Measurements from ENCODE around the gene GRXCR2.
"Not testable (repeated sequence)": the region's sequence is repeated elsewhere in the genome, so short reads cannot be mapped to it uniquely, and the experiment has no call there.

GRXCR2 gene

DNA sequence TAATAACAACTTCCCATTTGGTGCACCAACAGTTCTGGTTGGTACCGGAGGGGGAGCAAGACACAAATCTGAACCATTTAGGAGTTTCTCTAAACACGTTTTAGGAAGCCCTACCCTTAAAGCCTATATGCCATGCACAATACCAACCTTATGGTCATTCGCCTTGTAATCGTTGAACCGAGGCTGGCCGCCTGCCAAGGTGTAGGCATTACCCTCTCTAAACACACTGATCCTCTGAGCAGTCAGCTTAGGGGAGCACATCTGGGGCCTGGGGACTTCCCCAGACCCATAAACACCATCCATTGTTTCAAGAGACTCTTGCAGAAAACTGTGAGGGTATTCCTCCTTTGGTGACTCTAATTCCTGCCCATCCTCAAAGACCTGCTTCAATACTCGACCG lies 328 bp downstream of the GRXCR2 start:
- no peak for DNase-seq

DNA sequence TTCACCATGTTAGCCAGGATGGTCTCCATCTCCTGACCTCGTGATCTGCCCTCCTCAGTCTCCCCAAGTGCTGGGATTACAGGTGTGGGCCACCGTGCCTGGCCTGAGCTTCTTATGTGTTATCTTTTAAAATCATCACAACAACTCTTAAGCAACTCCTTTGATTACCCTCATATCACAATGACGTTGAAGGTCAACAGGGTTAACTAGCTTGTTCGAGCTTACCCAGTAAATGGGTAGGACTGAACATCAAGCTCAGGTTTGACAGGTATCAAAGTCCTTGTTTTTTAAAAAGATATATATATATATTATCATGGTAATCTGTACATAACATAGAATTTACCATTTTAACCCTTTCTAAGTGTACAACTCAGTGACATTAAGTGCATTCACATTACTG lies 3.1 kb downstream of the GRXCR2 start:
- DNase-seq, result no peak

DNA sequence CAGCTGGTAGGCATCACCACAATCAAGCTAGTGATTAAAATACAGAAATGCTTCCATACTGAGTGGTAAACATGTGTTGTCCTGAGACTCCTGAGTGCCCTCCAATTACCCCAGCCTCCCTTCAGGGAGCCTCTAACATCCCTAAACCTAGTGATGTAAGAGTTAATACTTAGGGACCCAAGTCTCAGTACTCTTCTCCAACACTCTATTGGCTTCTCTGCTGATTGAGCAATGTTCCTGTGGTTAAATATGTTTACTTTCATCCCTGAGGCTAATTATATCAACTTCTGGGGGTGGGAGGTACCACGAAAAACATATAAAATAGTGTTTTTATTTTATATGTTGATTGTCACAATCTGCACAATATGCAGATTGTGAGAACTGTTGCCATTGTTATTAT lies 5.0 kb downstream of the GRXCR2 start:
- no peak for DNase-seq

DNA sequence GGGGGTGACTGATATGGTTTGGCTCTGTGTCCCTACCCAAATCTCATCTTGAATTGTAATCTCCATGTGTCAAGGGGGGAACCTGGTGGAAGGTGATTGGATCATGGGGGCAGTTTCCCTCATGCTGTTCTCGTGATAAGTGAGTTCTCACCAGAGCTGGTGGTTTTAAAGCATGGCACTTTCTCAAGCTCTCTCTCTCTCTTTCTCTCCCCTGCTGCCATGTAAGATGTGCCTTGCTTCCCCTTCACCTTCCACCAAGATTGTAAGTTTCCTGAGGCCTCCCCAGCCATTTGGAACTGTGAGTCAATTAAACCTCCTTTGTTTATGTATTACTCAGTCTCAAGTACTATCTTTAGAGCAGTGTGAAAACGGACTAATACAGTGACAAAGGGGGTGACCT lies 8.4 kb downstream of the GRXCR2 start:
- not testable (repeated sequence) for DNase-seq

DNA sequence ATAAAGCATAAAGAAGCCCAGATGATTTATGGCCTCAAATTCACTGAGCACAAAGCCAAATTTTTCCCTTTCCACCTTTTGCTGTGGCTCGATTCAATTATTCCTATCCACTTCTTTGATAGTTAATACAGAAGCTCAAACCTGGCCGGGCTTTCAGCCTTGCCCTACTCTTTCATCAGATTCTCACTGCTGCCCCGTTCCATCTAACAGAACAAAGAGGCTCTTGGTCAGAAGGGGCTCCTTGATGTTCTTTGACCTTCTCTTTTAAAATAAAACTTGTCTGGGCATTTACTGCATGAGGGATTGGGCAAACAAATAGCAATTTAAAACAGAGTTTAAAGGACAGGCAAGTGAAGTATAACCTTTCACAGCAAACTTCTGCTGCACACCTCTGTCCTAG lies 9.8 kb downstream of the GRXCR2 start:
- no peak for DNase-seq

DNA sequence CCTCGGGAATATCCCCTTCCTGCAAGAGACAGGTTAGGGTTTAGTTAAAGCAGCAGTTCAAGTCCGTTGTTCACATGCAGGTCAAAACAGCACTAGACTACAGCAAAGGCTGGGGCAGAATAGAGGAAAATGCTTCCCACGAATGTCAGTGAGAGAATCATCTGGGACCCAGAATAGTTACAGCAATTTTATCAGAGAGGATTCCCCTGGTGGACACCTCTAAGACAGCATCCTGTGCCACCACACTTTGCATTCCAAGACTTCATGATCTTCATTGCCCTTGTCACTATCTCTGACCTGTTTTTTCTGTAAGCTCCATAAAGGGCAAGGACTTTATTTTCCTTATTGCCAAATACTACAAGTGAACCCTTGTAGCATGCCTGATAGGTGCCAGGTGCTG lies 12.9 kb downstream of the GRXCR2 start:
- DNase-seq, result no peak

DNA sequence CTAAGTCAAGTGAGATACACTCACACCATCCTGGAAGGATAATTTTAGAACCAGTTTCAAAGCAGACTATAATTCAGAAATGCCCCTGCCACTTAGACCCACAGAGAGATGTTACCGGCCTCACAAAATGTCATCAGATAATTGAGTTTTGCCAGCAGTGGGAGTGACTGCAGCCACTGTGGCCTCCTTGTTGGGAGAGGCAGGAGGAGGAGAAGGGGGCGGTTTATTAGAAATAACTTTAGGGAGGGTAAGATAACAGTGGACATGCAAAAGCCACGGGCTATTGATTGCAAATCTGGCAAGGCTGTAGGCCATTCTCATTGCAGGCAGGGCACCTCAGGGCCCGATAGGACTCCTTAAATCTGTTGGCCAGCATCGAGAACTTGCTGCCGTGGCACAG lies 13.4 kb downstream of the GRXCR2 start:
- no peak for DNase-seq

DNA sequence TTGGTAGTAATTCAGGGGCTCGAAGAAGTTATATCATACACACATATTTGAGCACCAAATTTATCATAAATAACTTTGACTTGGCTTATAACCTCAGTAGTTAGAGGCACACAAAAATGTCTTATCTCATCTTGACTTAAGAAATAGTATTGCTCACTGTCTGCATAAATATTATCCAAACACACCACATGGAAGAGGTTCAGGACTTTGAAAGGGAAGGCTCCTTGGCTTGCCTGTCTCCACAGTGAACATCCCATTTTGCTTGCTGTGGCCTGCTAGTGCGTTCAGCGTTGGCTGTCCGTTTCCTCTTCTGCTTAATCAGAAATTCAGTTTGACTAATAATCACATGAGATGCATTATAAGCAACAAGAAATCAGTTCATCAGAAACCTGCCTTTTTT lies 13.9 kb downstream of the GRXCR2 start:
- no peak for DNase-seq

DNA sequence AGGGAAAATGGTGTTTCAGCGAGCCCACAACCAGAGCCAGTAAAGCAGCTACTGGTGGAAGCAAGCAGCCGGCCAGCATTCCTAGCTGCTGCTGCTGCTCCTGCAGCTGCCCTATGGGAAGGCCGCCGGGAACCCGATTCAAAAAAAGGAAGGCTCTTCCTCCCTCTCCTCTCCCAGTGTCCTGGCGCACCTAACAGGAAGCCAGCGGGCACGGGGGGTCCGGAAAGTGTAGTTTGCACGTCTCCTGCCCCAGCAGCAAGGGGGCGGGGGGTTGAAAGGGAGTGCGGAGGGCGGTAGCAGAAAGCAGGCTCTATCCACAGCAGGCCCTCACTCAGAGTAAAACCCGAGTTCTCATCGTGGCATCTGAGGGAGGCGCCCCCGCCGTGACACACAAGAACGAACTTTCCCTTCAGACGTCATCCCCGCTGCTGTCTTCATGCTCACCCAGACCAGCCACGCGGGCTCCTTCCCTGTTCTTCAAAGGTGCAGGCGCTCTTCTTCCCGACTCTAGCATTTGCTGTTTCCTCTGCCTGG lies 16.5 kb downstream of the GRXCR2 start:
- peak; percentile 57 for DNase-seq

DNA sequence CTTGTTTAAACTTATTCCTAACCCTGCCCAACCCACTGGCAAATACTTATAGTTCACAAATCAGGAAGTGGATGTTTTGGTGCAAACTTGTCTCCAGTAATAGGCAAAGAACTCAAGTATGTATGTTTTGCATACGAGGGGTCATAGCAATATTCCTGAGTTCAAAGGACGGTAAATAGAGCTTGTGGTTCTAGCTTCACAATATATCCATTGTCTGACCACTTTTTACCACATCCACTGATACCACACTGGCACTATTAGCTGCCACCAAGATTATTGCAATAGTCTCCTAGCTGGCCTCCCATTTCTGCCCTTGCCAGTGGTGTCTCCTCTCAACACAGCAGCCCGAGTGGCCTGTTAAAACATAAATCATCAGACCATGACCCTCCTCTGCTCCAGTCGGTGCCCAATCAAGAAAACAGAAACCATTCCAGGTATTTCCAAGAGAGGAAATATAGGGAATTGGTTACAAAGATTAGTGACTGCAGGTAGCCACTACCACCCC lies 17.0 kb downstream of the GRXCR2 start:
- no peak for DNase-seq

DNA sequence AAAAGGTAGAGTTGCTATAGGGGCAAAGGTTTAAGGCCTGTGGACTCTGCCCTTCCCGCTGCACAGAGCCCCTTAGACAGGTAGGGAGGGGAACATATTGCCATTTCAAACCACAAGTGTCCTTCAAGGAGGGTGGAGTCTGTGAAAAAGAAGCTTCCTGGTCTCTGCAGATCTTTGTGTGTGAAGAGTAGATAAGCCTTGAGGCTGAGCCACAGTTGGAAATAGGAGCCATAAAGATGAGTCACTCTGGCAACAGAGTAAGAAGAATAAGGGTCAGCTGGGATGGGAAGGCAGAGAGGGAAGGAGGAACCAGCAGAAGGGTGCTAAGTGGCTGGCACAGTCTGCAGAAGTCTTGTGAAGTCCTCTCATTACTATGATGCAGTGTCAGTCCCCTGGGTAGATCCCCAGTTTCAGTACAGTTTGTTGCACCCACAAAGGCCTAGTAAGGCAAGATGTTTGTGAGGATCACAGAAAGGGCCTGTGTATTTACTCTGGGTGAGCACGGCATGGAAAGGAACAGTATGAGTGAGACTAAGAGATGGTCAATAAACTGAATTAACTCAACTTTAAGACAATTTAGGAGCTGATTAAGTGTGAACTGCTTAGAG lies 18.1 kb downstream of the GRXCR2 start:
- no peak for DNase-seq

DNA sequence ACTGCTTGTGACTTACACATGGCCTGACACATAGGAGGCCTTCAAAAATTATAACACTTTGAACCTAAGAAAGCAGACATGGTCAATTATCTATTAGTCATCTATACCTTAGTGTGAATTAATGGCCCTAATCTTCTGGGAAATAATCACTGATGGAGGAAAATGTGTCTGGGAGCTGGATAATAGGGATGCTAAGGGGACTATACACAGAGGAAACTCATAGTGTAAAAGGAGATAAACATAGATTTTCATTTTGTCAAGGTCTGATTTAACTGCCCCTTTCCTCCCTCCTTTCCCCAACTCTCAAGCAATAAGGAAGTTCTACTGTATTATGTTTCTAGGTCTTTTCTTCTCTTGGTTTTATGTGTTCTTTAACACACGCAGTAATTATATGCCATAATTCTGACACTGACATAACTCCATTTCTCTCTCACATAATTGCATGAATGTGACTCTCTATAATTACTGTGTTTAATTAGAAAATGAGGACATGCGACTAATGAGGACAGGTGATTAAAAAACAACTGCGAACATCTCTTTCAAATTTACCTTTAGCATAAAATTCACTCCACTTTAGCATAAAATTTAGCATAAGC lies 18.9 kb downstream of the GRXCR2 start:
- DNase-seq, result no peak

DNA sequence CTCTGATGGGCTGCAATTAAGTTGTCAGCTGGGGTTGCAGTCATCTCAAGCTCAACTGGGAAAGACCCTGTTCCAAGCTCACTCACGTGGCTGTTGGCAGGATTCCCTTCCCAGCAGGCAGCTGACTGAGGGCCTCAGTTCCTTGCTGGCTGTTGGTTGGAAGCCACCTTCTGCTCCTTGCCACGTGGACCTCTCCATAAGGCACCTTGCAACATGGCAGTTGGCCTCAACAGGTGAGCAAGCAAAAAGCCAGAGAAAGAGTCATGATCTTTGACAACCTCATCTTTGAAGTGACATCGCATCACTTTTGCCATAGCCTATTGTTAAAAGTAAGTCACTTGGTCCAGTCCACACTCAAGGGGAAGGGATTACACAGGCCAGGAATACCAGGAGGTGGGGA lies 19.8 kb downstream of the GRXCR2 start:
- DNase-seq, result no peak

DNA sequence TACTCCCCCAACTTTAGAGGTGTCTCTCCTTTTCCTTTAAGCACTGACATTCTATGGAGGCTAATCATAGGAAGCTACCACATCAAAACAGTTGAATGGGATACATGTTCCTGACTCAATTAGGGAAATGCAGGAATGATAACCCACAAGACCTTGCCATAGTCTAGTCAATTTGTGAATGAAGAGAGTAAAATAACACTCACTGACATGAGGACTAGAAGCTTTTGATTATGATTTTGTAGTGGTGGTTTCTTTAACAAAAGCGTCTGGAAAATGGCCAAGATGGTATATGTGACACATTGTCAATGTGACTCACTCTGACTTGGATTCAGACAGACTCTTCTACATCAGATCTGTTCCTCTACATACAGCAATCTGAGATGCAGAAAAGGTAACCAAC lies 24.0 kb downstream of the GRXCR2 start:
- DNase-seq, result no peak

DNA sequence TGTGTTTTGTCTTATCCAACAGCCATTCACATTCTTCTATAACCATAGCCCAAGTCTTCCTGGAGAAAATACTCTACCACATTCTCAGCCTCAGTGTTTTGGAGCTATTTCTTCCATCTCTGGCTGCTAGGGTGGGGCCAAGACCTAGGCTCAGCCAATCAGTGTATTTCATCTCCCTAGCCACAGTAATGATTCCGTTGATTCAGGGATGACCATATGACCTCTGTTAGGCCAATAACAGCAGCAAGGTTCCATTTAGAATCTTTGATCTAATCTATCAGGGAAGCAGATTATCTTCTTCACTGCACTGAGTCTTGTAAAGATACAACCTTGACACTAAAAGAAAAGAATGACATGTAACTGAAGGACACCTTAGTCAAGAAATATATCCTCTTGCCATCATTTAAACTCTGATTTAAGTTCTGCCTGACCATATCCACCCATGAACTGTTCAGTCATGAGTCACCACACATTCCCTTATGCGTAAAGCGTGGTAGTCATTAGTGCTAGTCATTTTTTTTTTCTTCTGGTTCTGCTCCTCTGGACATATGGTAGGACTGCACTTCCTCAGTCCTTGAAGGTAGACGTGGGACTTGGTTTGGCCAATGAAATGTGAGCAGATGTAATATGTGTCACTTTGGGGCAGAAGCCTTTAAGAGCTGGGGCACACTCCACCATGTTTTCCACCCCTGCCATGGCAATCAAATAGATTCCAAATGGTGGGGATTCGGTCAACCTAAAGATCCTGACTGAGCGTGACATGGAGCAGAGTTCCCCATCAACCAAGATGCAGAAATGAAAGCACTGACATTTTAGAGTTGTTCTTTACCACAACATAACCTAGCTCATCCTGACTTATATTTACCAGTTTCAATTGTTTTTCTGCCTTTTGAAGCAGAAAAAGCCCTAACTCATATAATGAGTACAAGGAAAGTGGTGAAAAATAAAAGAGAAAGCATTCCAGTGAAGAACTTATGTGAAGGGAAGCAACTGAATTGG lies 25.0 kb downstream of the GRXCR2 start:
- no peak for DNase-seq

DNA sequence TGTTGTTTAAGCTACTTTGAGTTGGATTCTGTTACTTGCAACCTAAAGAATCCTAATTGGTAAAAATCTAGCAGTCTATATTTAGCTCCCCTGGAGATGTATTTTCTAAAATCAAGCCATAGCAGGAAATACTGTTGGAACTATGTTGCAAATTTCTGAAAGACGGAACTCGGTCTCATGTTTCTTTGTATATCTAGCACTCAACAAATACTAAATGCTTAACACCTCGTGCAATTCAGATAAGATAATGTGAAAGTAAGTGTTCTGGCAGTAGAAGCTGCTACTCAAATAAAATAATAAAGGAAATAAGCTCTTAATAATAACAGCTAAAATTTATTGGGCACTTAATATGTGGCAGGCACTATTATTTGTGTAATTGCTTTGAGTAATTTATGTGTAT lies 26.7 kb downstream of the GRXCR2 start:
- no peak for DNase-seq

DNA sequence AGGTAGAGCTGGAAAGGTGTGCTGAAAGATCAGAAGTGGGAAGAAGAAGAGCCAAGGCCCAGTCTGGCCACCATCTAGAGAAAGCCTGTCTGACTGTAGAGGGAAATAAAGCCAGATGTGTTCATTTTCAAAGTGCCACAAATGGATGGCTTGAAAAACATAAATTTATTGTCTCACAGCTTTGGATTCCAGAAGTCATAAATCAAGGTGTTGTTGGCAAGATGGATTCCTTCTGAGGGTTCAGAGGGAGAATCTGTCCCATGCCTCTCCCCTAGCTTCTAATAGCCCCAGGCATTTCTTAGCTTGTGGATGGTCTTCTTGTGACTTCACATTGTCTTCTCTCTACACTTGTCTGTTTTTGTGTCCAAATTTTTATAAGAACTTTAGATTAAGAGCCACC lies 31.5 kb downstream of the GRXCR2 start:
- no peak for DNase-seq

DNA sequence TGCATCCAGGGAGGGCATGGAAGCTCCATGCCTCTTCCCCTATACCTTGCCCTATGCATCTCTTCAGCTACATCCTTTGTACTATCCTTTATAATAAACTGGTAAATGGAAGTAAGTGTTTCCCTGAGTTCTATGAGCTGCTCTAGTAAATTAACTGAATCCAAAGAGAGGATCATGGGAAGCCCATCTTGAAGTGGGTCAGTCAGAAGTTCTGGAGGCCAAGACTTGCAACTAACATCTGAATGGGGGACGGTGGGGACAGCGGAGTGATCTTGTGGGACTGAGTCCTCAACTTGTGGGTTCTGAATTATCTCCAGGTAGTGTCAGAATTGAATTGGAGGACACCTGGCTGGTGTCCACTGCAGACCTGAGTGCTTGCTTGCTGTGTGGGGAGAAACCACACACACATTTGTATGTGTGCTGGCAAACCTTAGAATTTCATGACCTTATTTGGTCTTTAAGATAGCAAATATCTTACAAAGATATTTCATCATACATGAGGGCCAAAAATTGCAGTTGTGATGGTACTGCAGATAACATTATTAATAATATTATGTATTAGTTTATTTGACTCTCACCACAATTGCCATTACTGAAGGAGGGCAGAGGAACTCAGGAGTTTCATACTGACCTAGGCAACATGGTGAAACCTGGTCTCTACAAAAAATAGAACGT lies 32.2 kb downstream of the GRXCR2 start:
- DNase-seq, result no peak

DNA sequence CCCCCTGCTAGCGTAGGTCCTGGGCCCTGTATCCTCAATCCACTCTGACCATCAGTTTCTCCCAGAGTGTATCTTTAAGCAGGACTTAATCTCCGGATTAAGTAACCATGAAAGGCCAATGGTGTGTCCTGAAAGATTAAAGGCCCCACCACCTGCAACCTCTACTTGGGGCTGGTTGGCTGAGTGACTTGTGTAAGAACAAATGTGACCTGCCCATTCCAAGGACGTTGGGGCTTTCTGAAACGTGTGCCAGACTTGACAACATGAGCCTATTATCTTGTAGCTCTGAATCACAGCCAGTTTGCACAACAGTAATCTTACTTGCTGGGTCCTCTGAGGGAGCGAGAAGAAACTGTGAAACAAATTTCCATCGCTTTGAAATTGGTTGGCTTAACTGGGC lies 34.5 kb downstream of the GRXCR2 start:
- no peak for DNase-seq

DNA sequence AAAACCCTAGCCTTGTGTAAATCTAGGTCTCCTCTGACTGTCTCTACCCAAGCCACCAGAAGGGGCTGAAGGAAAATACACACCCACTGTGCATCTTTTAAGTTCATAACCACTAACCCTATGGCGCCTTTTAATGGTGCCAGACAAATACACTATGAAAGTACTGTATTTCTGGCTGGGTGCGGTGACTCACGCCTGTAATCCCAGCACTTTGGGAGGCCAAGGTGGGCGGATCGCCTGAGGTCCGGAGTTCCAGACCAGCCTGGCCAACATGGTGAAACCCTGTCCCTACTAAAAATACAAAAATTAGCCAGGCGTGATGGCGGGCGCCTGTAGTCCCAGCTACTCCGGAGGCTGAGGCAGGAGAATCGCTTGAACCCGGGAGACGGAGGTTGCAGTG lies 36.6 kb downstream of the GRXCR2 start:
- not testable (repeated sequence) for DNase-seq

DNA sequence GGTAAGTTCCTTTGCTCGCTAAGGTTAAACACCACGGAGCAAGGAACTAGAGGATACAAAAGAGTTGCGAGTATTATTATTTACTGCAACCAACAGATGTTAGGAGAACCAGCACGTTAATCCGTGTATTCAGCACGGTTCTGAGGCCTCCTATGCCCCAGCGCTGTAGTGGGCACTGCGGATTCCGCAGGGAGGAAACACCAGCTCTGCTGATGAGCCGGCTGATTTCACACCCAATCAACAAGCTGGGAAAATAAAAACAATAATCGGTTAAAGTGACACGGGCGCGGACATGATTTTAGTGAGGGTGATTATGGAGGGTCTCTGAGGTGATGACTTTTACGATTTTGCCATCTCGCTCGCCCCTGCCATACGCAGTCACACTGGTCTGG lies 37.0 kb downstream of the GRXCR2 start:
- no peak for DNase-seq

DNA sequence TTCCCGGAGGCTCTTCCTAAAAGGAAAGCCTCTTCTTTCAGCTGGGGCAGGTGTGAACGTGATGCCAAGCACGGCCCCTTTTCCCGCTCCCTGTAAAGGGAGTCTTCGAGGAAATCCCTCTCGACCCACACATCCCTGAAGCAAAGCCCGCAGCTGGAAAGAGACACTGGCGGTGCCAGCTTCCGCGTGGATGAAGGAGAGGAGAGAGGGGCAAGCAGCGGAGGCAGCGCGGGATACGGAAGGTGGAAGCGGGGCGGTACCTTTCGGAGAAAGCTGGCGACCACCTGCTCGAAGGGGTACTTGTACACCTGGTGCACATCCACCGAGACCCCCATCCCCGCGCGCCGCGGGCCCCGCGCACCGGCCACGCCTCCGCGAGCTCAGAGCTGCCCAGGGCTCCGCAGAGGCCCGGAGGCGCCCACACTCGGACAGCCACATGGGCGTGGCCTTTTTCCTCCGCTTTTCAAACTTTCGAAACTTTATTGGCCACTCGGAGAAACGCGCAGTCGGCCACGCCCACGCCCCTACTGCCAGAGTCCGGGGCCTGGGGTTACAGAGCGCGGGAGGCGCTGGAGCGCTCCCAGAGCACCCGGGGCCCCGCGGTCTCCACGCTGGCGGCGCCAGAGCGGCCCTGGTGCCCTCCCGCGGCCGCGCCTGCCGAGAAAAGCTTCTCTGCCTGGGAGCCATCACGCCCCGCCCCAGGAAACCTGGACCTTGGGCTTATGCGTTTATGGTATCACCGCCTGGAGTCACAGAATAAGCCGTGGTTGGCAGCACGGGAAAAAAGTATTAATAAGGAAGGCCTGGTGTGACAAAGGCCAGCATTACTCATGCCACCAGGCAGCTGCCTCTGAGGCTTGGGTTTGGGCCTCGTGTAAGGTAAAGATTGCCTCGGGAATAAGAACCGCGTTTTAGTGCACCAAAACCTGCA lies 37.6 kb downstream of the GRXCR2 start, which contains the start of gene PRELID2:
Gene PRELID2 (minus strand): TSS at position 426 of the 931 bp plus-strand sequence. CDS start 91 bp downstream, at position 335.
- peak; percentile 68 for DNase-seq

Measured in activated CD4-positive, alpha-beta T cell treated with anti-CD3 and anti-CD28 coated beads for 48 hours (primary cell).